ENCODE measurements around the gene TFDP2. TPM values are rescaled to one million over a fixed set of nuclear protein-coding genes. Genes with fewer than 3 reads are reported as not detected.
"Not testable (repeated sequence)": the region's sequence is repeated elsewhere in the genome, so short reads cannot be mapped to it uniquely, and the experiment has no call there.

TFDP2 gene
- total and polyA plus RNA-seq, 4 donors, result 22.9 to 57.2 (median 34.5) TPM

GRCh38 chr3:142077859-142078500 is 71.4 kb downstream of the TFDP2 start:
- DNase-seq (ENCODE audit: low read depth in 4 of 6, low spot score in 6 of 6), result no peak
- 100% methylated on average over 4 of the region's 4 CpGs for WGBS (ENCODE audit: insufficient coverage)
- Histone ChIP-seq H3K4me1 (ENCODE audit: control insufficient read depth, insufficient read depth, low read length) (no peaks in the 10 kb centered on the region), H3K36me3 (ENCODE audit: control insufficient read depth, insufficient read depth, low read length) (no peaks in the 10 kb centered on the region), H3K27ac (ENCODE audit: low read depth, low read length) (no peak overlapping the region), H3K27me3 (ENCODE audit: control insufficient read depth, insufficient read depth, low read length) (no peaks in the 10 kb centered on the region), H3K4me3 (ENCODE audit: low read depth, low read length) (no peak overlapping the region), H3K9me3 (ENCODE audit: control insufficient read depth, insufficient read depth, low read length) (no peaks in the 10 kb centered on the region)

GRCh38 chr3:142077155-142077858 is 72.0 kb downstream of the TFDP2 start:
- Histone ChIP-seq H3K9me3 (ENCODE audit: control insufficient read depth, insufficient read depth, low read length) (no peaks in the 10 kb centered on the region), H3K36me3 (ENCODE audit: control insufficient read depth, insufficient read depth, low read length) (no peaks in the 10 kb centered on the region), H3K4me3 (ENCODE audit: low read depth, low read length) (no peak overlapping the region), H3K4me1 (ENCODE audit: control insufficient read depth, insufficient read depth, low read length) (no peaks in the 10 kb centered on the region), H3K27me3 (ENCODE audit: control insufficient read depth, insufficient read depth, low read length) (no peaks in the 10 kb centered on the region), H3K27ac (ENCODE audit: low read depth, low read length) (no peak overlapping the region)
- no peak for DNase-seq (ENCODE audit: low read depth in 4 of 6, low spot score in 6 of 6)
- WGBS (ENCODE audit: insufficient coverage), result 96% methylated on average over 3 of the region's 4 CpGs

- H3K36me3 ChIP-seq (ENCODE audit: control insufficient read depth, insufficient read depth, low read length); H3K9me3 ChIP-seq (ENCODE audit: control insufficient read depth, insufficient read depth, low read length); H3K27me3 ChIP-seq (ENCODE audit: control insufficient read depth, insufficient read depth, low read length); H3K4me3 ChIP-seq (ENCODE audit: low read depth, low read length); H3K27ac ChIP-seq (ENCODE audit: low read depth, low read length); DNase-seq (ENCODE audit: low read depth in 4 of 6, low spot score in 6 of 6); H3K4me1 ChIP-seq (ENCODE audit: control insufficient read depth, insufficient read depth, low read length): not testable (repeated sequence)
- WGBS (ENCODE audit: insufficient coverage), result no CpG with 5 or more reads among the region's 4 CpGs
Measured at GRCh38 chr3:142075656-142076055, 73.7 kb downstream of the TFDP2 start.

GRCh38 chr3:142072816-142073215 is 76.5 kb downstream of the TFDP2 start:
- Histone ChIP-seq H3K36me3 (ENCODE audit: control insufficient read depth, insufficient read depth, low read length) (no peaks in the 10 kb centered on the region), H3K27me3 (ENCODE audit: control insufficient read depth, insufficient read depth, low read length) (no peaks in the 10 kb centered on the region), H3K4me3 (ENCODE audit: low read depth, low read length) (no peak overlapping the region), H3K4me1 (ENCODE audit: control insufficient read depth, insufficient read depth, low read length) (no peaks in the 10 kb centered on the region), H3K9me3 (ENCODE audit: control insufficient read depth, insufficient read depth, low read length) (no peaks in the 10 kb centered on the region), H3K27ac (ENCODE audit: low read depth, low read length) (no peak overlapping the region)
- WGBS (ENCODE audit: insufficient coverage), result 100% methylated on average over 3 of the region's 3 CpGs
- no peak for DNase-seq (ENCODE audit: low read depth in 4 of 6, low spot score in 6 of 6)

GRCh38 chr3:142065932-142066331 is 83.4 kb downstream of the TFDP2 start:
- no peak overlapping the region for H3K27ac ChIP-seq (ENCODE audit: low read depth, low read length)
- no peak for DNase-seq (ENCODE audit: low read depth in 4 of 6, low spot score in 6 of 6)
- H3K4me1 ChIP-seq (ENCODE audit: control insufficient read depth, insufficient read depth, low read length), result no peaks in the 10 kb centered on the region
- no peaks in the 10 kb centered on the region for H3K27me3 ChIP-seq (ENCODE audit: control insufficient read depth, insufficient read depth, low read length)
- no peak overlapping the region for H3K4me3 ChIP-seq (ENCODE audit: low read depth, low read length)
- WGBS (ENCODE audit: insufficient coverage), result no CpG with 5 or more reads among the region's 1 CpG
- H3K36me3 ChIP-seq (ENCODE audit: control insufficient read depth, insufficient read depth, low read length), result no peaks in the 10 kb centered on the region
- H3K9me3 ChIP-seq (ENCODE audit: control insufficient read depth, insufficient read depth, low read length), result no peaks in the 10 kb centered on the region

- Histone ChIP-seq H3K27me3 (ENCODE audit: control insufficient read depth, insufficient read depth, low read length) (no peaks in the 10 kb centered on the region), H3K4me3 (ENCODE audit: low read depth, low read length) (no peak overlapping the region), H3K9me3 (ENCODE audit: control insufficient read depth, insufficient read depth, low read length) (no peaks in the 10 kb centered on the region), H3K27ac (ENCODE audit: low read depth, low read length) (no peak overlapping the region), H3K4me1 (ENCODE audit: control insufficient read depth, insufficient read depth, low read length) (no peaks in the 10 kb centered on the region), H3K36me3 (ENCODE audit: control insufficient read depth, insufficient read depth, low read length) (no peaks in the 10 kb centered on the region)
- no CpG with 5 or more reads among the region's 7 CpGs for WGBS (ENCODE audit: insufficient coverage)
- DNase-seq (ENCODE audit: low read depth in 4 of 6, low spot score in 6 of 6), result no peak
Measured at GRCh38 chr3:142065344-142065743, 84.0 kb downstream of the TFDP2 start.

GRCh38 chr3:142064454-142064853 is 84.9 kb downstream of the TFDP2 start:
- Histone ChIP-seq H3K4me3 (ENCODE audit: low read depth, low read length) (no peak overlapping the region), H3K27ac (ENCODE audit: low read depth, low read length) (no peak overlapping the region), H3K9me3 (ENCODE audit: control insufficient read depth, insufficient read depth, low read length) (no peaks in the 10 kb centered on the region), H3K36me3 (ENCODE audit: control insufficient read depth, insufficient read depth, low read length) (no peaks in the 10 kb centered on the region), H3K4me1 (ENCODE audit: control insufficient read depth, insufficient read depth, low read length) (no peaks in the 10 kb centered on the region), H3K27me3 (ENCODE audit: control insufficient read depth, insufficient read depth, low read length) (no peaks in the 10 kb centered on the region)
- no CpG with 5 or more reads among the region's 3 CpGs for WGBS (ENCODE audit: insufficient coverage)
- DNase-seq (ENCODE audit: low read depth in 4 of 6, low spot score in 6 of 6), result no peak

- no peaks in the 10 kb centered on the region for H3K4me1 ChIP-seq (ENCODE audit: control insufficient read depth, insufficient read depth, low read length)
- H3K4me3 ChIP-seq (ENCODE audit: low read depth, low read length), result no peak overlapping the region
- no peaks in the 10 kb centered on the region for H3K27me3 ChIP-seq (ENCODE audit: control insufficient read depth, insufficient read depth, low read length)
- peak in 1 of 6 donors; percentile 0 for DNase-seq (ENCODE audit: low read depth in 4 of 6, low spot score in 6 of 6)
- no peak overlapping the region for H3K27ac ChIP-seq (ENCODE audit: low read depth, low read length)
- WGBS (ENCODE audit: insufficient coverage), result no CpG with 5 or more reads among the region's 2 CpGs
- no peaks in the 10 kb centered on the region for H3K36me3 ChIP-seq (ENCODE audit: control insufficient read depth, insufficient read depth, low read length)
- no peaks in the 10 kb centered on the region for H3K9me3 ChIP-seq (ENCODE audit: control insufficient read depth, insufficient read depth, low read length)
Measured at GRCh38 chr3:142057331-142057725, 92.0 kb downstream of the TFDP2 start.

GRCh38 chr3:142056656-142057330 is 92.6 kb downstream of the TFDP2 start:
- Histone ChIP-seq H3K4me1 (ENCODE audit: control insufficient read depth, insufficient read depth, low read length) (no peaks in the 10 kb centered on the region), H3K4me3 (ENCODE audit: low read depth, low read length) (no peak overlapping the region), H3K9me3 (ENCODE audit: control insufficient read depth, insufficient read depth, low read length) (no peaks in the 10 kb centered on the region), H3K27me3 (ENCODE audit: control insufficient read depth, insufficient read depth, low read length) (no peaks in the 10 kb centered on the region), H3K27ac (ENCODE audit: low read depth, low read length) (no peak overlapping the region), H3K36me3 (ENCODE audit: control insufficient read depth, insufficient read depth, low read length) (no peaks in the 10 kb centered on the region)
- WGBS (ENCODE audit: insufficient coverage), result 86% methylated on average over 1 of the region's 2 CpGs
- DNase-seq (ENCODE audit: low read depth in 4 of 6, low spot score in 6 of 6), result no peak

GRCh38 chr3:142053835-142054234 is 95.5 kb downstream of the TFDP2 start:
- no peaks in the 10 kb centered on the region for H3K36me3 ChIP-seq (ENCODE audit: control insufficient read depth, insufficient read depth, low read length)
- no peaks in the 10 kb centered on the region for H3K27me3 ChIP-seq (ENCODE audit: control insufficient read depth, insufficient read depth, low read length)
- H3K9me3 ChIP-seq (ENCODE audit: control insufficient read depth, insufficient read depth, low read length), result no peaks in the 10 kb centered on the region
- no peak overlapping the region for H3K27ac ChIP-seq (ENCODE audit: low read depth, low read length)
- DNase-seq (ENCODE audit: low read depth in 4 of 6, low spot score in 6 of 6), result no peak
- H3K4me3 ChIP-seq (ENCODE audit: low read depth, low read length), result no peak overlapping the region
- 86% methylated on average over 1 of the region's 1 CpG for WGBS (ENCODE audit: insufficient coverage)
- no peaks in the 10 kb centered on the region for H3K4me1 ChIP-seq (ENCODE audit: control insufficient read depth, insufficient read depth, low read length)
